DMS114 treated with DMSO at 0.1 percent for 48 hours (cell line): ENCODE measurements around the gene HEBP2.

Experiments
- DNase-seq: peaks from one replicate; lab custom pipeline; 2025; ENCODE audit not compliant: unreplicated experiment; lab: John Stamatoyannopoulos, UW

The HEBP2 gene

GRCh38 chr6:138451043-138451442 lies 47.0 kb downstream of the HEBP2 start:
- DNase-seq: no peak

GRCh38 chr6:138454981-138455706 lies 51.1 kb downstream of the HEBP2 start:
- DNase-seq: no peak

GRCh38 chr6:138455746-138456400 lies 51.9 kb downstream of the HEBP2 start:
- no peak for DNase-seq

DNA sequence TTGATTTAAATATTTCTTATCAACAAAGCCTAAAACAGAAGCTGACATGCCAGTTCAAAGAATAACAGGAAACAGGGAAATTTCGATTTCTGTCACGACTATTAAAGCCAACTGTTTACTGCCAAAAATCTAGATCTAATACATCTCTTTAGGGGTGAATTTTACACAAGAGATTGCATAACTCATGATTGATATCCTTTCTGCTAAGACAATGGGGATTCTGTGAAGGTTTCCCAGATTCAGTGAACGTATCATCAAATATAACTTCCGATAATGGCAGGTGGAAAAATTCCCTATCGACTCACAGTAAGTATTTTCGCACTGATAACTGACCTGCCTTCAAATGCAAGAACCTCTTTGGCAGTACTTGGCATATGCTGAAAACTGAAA lies 52.4 kb downstream of the HEBP2 start:
- DNase-seq: no peak

- DNase-seq: no peak
These were observed 57.6 kb downstream of the HEBP2 start for GRCh38 chr6:138461647-138462046.

GRCh38 chr6:138464085-138464484 lies 60.1 kb downstream of the HEBP2 start:
- no peak for DNase-seq

GRCh38 chr6:138465007-138465645 lies 61.1 kb downstream of the HEBP2 start:
- no peak for DNase-seq

- no peak for DNase-seq
These were observed 63.9 kb downstream of the HEBP2 start for GRCh38 chr6:138467901-138468300.

- no peak for DNase-seq
These were observed 64.4 kb downstream of the HEBP2 start for GRCh38 chr6:138468320-138469015.
